NCI-H1436 treated with DMSO at 0.1 percent for 48 hours (cell line): ENCODE data around the gene C1QTNF7.

Source experiments
- DNase-seq: peaks from one replicate; lab custom pipeline; 2025; lab: John Stamatoyannopoulos, UW

C1QTNF7 gene

GRCh38 chr4:15457406-15458201 lies 29.8 kb downstream of the C1QTNF7 start:
- no peak for DNase-seq

DNA sequence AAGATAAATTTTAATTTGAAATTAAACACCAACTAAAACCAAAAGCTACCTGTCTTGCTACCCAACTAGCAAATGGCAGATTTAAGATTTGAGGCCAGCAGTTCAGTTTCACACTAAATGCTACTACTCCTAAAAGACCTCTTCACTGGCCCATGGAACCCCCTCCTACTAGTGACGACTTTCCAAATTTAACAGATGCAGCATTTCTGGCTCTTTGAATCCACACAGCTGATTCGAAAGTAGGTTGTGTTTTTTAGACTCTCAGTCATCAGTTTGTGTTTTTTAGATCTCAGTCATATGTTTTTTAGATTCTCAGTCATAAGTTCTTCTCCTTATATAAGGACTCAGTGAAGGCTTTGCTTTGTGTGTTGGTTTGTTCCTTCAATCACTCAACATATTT lies 30.8 kb downstream of the C1QTNF7 start:
- DNase-seq = no peak

GRCh38 chr4:15459706-15460105 lies 31.9 kb downstream of the C1QTNF7 start:
- no peak for DNase-seq

DNA sequence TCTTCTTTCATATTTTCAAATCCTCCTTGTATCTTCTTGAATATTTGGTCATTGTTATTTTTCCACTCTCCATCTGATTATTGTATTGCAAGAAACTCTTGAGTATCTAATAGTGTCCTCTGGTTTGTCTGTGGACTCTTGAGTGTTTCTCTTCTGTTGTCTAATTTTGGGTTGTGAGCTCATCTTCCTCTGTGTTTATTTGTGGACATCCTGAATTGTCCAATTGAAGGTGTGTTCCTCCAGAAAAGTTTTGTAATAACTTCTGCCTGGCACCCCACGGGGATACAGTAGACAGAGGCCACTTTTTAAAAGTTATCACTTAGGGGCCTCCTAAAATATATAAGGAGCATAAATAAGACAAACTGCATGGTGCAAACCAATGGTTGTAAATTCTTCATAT lies 38.8 kb downstream of the C1QTNF7 start:
- DNase-seq = no peak

- no peak for DNase-seq
Observed at GRCh38 chr4:15469402-15470127, 41.7 kb downstream of the C1QTNF7 start, which contains the start of gene CC2D2A. Gene CC2D2A (plus strand): TSS chr4:15469882. CDS start chr4:15475933, 6,051 bp downstream.

DNA sequence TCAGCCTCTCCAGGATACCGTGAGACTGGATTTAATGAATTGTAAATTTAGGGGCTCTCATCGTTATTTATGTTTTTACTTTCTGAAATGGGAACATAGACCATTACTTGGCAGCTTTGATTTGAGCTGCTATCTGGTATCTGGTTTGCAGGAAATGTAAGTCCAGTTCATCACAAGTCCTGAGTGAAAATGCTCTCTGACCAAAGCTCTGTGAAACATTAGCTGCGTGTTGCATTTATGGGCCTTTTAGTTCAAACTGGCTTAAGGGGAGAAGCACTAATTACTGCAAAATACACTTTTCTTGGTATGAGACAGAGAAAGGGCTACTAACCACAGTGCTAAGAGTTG lies 42.3 kb downstream of the C1QTNF7 start:
- DNase-seq = no peak

DNA sequence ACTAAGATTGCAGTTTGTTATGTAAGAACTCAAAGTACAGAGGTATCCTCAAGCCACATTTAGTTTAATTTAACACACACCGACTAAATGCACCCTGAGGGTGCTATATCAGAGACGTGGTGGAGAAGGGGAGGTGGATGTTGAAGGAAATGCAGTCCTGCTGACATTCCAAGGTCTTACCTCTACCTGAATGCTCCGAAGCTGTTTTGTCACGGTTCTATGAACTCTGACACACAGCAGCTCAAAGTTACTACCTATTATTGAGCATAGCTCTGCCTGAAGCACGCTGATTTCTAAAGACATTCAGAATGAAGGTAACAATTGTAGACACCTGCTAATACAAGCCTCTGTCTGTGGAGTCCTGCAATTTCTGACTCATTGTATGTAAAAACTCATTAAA lies 48.6 kb downstream of the C1QTNF7 start:
- no peak for DNase-seq

DNA sequence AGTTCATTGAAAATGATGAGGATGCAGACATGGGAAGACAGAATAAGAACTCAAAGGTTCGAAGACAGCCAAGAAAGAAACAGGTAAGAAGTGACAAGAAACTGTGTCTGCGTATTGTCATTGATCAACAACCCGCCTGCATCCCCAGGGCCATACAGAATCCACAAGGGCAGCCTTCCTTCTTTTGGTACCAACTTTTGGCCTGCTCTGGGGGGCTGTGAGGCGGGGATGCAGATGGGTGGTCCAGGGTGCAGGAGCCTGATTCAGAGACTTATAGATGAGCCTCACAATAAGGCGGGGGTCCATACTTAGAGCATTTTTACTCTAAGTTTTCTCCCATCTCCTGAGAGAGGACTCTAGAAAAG lies 50.9 kb downstream of the C1QTNF7 start:
- no peak for DNase-seq

DNA sequence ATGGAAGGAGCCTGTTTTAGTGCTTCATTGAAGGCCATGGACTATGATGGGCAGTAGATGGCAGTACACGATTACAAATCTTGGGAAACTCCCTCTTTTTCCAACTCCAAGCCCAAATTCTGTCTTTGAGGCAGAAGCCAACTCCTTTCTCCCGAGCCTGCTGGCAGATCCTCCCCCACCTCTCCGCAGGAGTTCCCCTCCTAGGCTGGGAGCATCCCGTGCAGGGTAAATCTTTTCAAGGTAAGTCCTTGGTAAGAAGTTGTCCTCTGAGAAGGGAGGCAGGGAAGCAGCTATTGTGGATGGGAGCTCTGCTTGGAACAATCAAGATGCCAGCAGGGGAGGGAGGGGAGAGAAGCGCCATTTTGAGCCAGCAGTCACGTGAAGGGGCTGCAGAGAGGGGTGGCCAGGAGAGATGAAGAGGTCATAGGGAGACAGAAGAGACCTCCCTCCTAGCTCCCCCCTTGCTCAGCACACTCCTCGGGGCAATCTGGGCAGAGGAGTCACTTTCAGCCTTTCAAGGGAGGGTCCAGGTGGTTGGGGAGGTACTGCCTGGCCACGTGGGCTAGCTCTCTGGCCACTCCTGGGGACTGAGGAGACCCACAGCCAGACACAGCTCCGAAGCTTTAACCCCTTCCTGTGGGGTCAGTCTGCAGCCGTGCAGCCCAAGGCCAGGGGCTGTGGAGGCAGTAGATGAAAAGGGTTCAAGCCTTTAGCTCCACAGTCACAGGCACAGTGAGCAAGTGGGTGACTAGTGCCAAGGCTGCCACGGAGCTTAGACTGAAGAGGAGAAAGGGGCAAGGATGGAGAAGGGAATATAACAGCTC lies 51.5 kb downstream of the C1QTNF7 start:
- DNase-seq = no peak

DNA sequence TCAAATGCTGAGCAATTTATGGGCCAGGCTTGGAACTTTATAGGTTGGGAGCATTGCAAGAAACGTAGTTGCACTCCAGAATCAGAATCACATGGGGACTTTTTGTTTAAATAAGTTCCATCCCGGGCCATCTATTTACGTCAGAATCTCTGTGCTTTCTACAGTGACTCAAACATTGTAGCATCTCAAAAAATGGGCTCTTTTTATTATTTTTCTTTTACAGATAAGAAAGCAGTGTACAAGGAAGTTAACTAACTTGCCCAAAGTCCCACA lies 52.0 kb downstream of the C1QTNF7 start:
- no peak for DNase-seq

- DNase-seq = no peak
Observed at GRCh38 chr4:15481961-15482745, 54.3 kb downstream of the C1QTNF7 start.

GRCh38 chr4:15482842-15483241 lies 55.0 kb downstream of the C1QTNF7 start:
- no peak for DNase-seq

DNA sequence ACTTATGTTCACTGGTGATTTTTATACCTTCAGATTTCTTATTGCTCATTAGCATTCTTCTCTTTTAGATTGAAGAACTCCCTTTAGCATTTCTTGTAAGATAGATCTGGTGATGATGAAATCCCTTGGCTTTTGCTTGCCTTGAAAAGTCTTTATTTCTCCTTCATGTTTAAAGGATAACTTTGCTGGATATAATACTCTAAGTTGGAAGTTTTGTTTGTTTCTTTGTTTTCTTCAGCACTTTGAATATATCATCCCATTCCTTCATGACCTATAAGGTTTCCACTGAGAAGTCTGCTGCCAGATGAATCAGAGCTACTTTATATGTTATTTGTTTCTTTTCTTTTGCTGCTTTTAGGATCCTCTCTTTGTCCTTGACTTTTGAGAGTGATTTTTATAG lies 60.3 kb downstream of the C1QTNF7 start:
- DNase-seq = no peak

GRCh38 chr4:15488658-15489470 lies 61.0 kb downstream of the C1QTNF7 start:
- no peak for DNase-seq

DNA sequence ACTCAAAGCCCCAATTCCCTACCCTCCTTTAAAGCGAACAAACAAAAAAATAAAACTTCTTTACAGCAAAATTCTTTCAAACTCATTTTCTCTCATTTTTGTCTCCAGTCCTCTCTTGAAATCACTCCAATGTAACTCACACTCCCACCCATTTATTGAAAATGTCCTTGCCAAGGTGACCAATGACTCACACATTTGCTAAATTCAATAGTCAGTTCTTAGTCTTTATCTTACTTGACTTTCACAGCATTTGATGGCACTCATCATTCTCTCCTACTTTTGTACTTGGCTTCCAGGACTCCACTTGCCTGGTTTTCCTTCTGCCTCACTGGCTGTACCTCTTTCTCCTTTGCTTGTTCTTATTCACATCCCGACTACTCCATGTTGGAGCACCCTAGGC lies 61.7 kb downstream of the C1QTNF7 start:
- no peak for DNase-seq

DNA sequence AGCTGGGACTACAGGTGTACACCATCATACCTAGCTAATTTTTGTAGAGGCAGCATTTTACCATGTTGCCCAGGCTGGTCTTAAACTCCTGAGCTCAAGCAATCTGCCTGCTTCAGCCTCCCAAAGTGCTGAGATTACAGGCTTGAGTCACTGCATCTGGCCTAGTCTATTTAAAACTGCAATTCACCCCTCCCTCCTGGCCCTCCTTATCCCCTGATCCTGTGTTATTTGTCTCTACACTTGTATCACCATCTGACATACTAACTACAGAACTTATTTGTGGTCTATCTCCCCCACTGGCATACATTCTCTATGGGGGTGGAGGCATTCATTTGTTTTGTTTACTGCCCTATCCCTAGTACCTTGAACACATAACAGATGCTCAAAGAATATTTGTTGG lies 65.6 kb downstream of the C1QTNF7 start:
- DNase-seq = no peak

DNA sequence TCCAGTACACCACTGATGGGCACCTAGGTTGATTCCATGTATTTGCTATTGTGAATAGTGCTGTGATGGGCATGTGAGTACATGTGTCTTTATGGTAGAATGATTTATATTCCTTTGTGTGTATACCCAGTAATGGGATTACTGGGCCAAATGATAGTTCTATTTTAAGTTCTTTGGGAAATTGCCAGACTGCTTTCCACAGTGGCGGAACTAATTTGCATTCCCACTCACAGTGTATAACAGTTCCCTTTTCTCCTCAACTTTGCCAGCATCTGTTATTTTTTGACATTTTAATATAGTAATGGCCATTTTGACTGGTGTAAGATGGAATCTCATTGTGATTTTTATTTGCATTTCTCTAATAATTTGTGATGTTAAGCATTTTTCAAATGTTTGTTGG lies 67.8 kb downstream of the C1QTNF7 start:
- DNase-seq = no peak
